ENCODE data around the gene SLC7A5. TPM values are rescaled to one million over a fixed set of nuclear protein-coding genes. Genes with fewer than 3 reads are reported as not detected.

Gene SLC7A5
- total RNA-seq, 4 donors from 2014 or later = 1.5 to 31.8 (median 5.4) TPM

GRCh38 chr16:87824991-87825841, 44.1 kb downstream of the SLC7A5 start:
- DNase-seq (ENCODE audit: low spot score) (no peak), ATAC-seq (ENCODE audit: low FRiP score) (no peak)
- no peak for TF ChIP-seq CTCF (IDR thresholded peaks at IDR 0.05)

GRCh38 chr16:87824016-87824990, 45.0 kb downstream of the SLC7A5 start:
- DNase-seq (ENCODE audit: low spot score) (no peak), ATAC-seq (ENCODE audit: low FRiP score) (no peak)
- no peak for TF ChIP-seq CTCF (IDR thresholded peaks at IDR 0.05)

GRCh38 chr16:87823181-87823929, 46.0 kb downstream of the SLC7A5 start:
- TF ChIP-seq CTCF (IDR thresholded peaks at IDR 0.05) = no peak
- ATAC-seq (ENCODE audit: low FRiP score) = no peak

GRCh38 chr16:87822108-87822970, 47.0 kb downstream of the SLC7A5 start:
- no peak for TF ChIP-seq CTCF (IDR thresholded peaks at IDR 0.05)
- DNase-seq (ENCODE audit: low spot score) (no peak), ATAC-seq (ENCODE audit: low FRiP score) (no peak)

More at GRCh38 chr16:87823181-87823929, 46.0 kb downstream of the SLC7A5 start:
- no peak for DNase-seq (ENCODE audit: low spot score)

GRCh38 chr16:87821376-87822107, 47.8 kb downstream of the SLC7A5 start:
- no peak for TF ChIP-seq CTCF (IDR thresholded peaks at IDR 0.05)
- ATAC-seq (ENCODE audit: low FRiP score) = no peak
- no peak for DNase-seq (ENCODE audit: low spot score)

Data from omental fat pad (tissue), 4 donors.